ENCODE measurements around the gene PSMG4. TPM values are rescaled to one million over a fixed set of nuclear protein-coding genes. Genes with fewer than 3 reads are reported as not detected.

The PSMG4 gene
- total and polyA plus RNA-seq, 8 donors, result 4.0 to 92.7 (median 27.4) TPM

- no peak for TF ChIP-seq CTCF (IDR thresholded peaks at IDR 0.05)
- no peak for TF ChIP-seq POLR2AphosphoS5 (IDR thresholded peaks at IDR 0.05)
- no peak for TF ChIP-seq POLR2A (IDR thresholded peaks at IDR 0.05)
- no peak for TF ChIP-seq EP300 (IDR thresholded peaks at IDR 0.05)
- 85 to 88% (median 86%) methylated on average over 3 of the region's 3 CpGs for WGBS, 5 donors
Measured at GRCh38 chr6:3233321-3233720, 25.4 kb upstream of the PSMG4 start.

GRCh38 chr6:3233904-3234303 lies 24.8 kb upstream of the PSMG4 start:
- no peak for DNase-seq
- Histone ChIP-seq H3K4me3 (no peak overlapping the region), H3K9me3 (no peaks in the 10 kb centered on the region), H3K4me1 (peaks cover 15 to 36% (median 32%) of the 10 kb centered on the region in 4 donors), H3K36me3 (no peaks in the 10 kb centered on the region), H3K27ac (no peak overlapping the region), H3K27me3 (peaks cover 9 to 93% (median 61%) of the 10 kb centered on the region in 3 donors)
- 56 to 84% (median 78%) methylated on average over 3 of the region's 3 CpGs for WGBS, 5 donors
- intact Hi-C loops (cut with DNase I; ENCODE audit: low total_unique reads), result no loop called here
- no peak for TF ChIP-seq POLR2AphosphoS5 (IDR thresholded peaks at IDR 0.05)
- no peak for TF ChIP-seq POLR2A (IDR thresholded peaks at IDR 0.05)
- TF ChIP-seq EP300 (IDR thresholded peaks at IDR 0.05), result no peak
- no peak for TF ChIP-seq CTCF (IDR thresholded peaks at IDR 0.05)

More at GRCh38 chr6:3233321-3233720, 25.4 kb upstream of the PSMG4 start:
- no peaks in the 10 kb centered on the region for H3K9me3 ChIP-seq
- peaks cover 21 to 42% (median 37%) of the 10 kb centered on the region in 4 donors for H3K4me1 ChIP-seq
- H3K4me3 ChIP-seq, result no peak overlapping the region
- no peak for DNase-seq
- H3K27ac ChIP-seq, result no peak overlapping the region
- no peaks in the 10 kb centered on the region for H3K36me3 ChIP-seq
- H3K27me3 ChIP-seq, result peaks cover 9 to 94% (median 67%) of the 10 kb centered on the region in 3 donors
- intact Hi-C loops (cut with DNase I; ENCODE audit: low total_unique reads), result no loop called here

GRCh38 chr6:3235486-3235885 lies 23.3 kb upstream of the PSMG4 start:
- peaks cover 0 to 77% (median 46%) of the 10 kb centered on the region in 3 donors for H3K27me3 ChIP-seq
- no peaks in the 10 kb centered on the region for H3K36me3 ChIP-seq
- H3K4me1 ChIP-seq, result peaks cover 6 to 20% (median 17%) of the 10 kb centered on the region in 4 donors
- DNase-seq, result no peak
- intact Hi-C loops (cut with DNase I; ENCODE audit: low total_unique reads), result no loop called here
- H3K27ac ChIP-seq, result no peak overlapping the region
- no peaks in the 10 kb centered on the region for H3K9me3 ChIP-seq
- H3K4me3 ChIP-seq, result no peak overlapping the region
- 85 to 100% (median 90%) methylated on average over 2 of the region's 2 CpGs for WGBS, 5 donors
- no peak for TF ChIP-seq POLR2A (IDR thresholded peaks at IDR 0.05)
- TF ChIP-seq CTCF (IDR thresholded peaks at IDR 0.05), result no peak

- H3K27ac ChIP-seq, result no peak overlapping the region
- no peaks in the 10 kb centered on the region for H3K36me3 ChIP-seq
- intact Hi-C loops (cut with DNase I; ENCODE audit: low total_unique reads), result no loop called here
- no peak for DNase-seq
- H3K4me1 ChIP-seq, result peaks cover 6 to 15% (median 13%) of the 10 kb centered on the region in 4 donors
- peaks cover 0 to 72% (median 40%) of the 10 kb centered on the region in 3 donors for H3K27me3 ChIP-seq
- H3K9me3 ChIP-seq, result no peaks in the 10 kb centered on the region
- H3K4me3 ChIP-seq, result no peak overlapping the region
- 64 to 87% (median 78%) methylated on average over 3 of the region's 3 CpGs for WGBS, 5 donors
- no peak for TF ChIP-seq EP300 (IDR thresholded peaks at IDR 0.05)
- no peak for TF ChIP-seq CTCF (IDR thresholded peaks at IDR 0.05)
- TF ChIP-seq POLR2A (IDR thresholded peaks at IDR 0.05), result no peak
- no peak for TF ChIP-seq POLR2AphosphoS5 (IDR thresholded peaks at IDR 0.05)
Measured at GRCh38 chr6:3236005-3236404, 22.7 kb upstream of the PSMG4 start.

Measured in stomach (tissue), 9 donors.